Measurements from ENCODE around the gene SLC7A11. TPM values are rescaled to one million over a fixed set of nuclear protein-coding genes. Genes with fewer than 3 reads are reported as not detected.

Gene SLC7A11
- total and polyA plus RNA-seq, 12 donors: 0.03 to 6.5 (median 0.10) TPM; not detected in 1

- H3K27ac ChIP-seq: no peak overlapping the region
- H3K4me3 ChIP-seq: no peak overlapping the region
- no peak for DNase-seq
- no peaks in the 10 kb centered on the region for H3K36me3 ChIP-seq (replicated peaks in 1 of 2)
- TF ChIP-seq CTCF (IDR thresholded peaks at IDR 0.05) (no peak), POLR2A (IDR thresholded peaks at IDR 0.05) (no peak)
- no peaks in the 10 kb centered on the region for H3K27me3 ChIP-seq
- WGBS, 4 donors: 64 to 88% (median 80%) methylated on average over 2 of the region's 2 CpGs
- no peaks in the 10 kb centered on the region for H3K4me1 ChIP-seq (replicated peaks in 1 of 2)
- intact Hi-C loops (cut with DNase I): no loop called here
- H3K9me3 ChIP-seq (replicated peaks in 1 of 3): no peaks in the 10 kb centered on the region
Measured at GRCh38 chr4:138229160-138229559, 13.0 kb downstream of the SLC7A11 start.

GRCh38 chr4:138226351-138226750 lies 15.8 kb downstream of the SLC7A11 start:
- WGBS, 4 donors: 59 to 89% (median 79%) methylated on average over 3 of the region's 3 CpGs
- Histone ChIP-seq H3K4me1 (replicated peaks in 1 of 2) (no peaks in the 10 kb centered on the region), H3K27me3 (no peaks in the 10 kb centered on the region), H3K9me3 (replicated peaks in 1 of 3) (no peaks in the 10 kb centered on the region), H3K27ac (no peak overlapping the region), H3K36me3 (replicated peaks in 1 of 2) (no peaks in the 10 kb centered on the region), H3K4me3 (no peak overlapping the region)
- no peak for DNase-seq
- TF ChIP-seq POLR2A (IDR thresholded peaks at IDR 0.05): no peak
- no peak for TF ChIP-seq CTCF (IDR thresholded peaks at IDR 0.05)
- intact Hi-C loops (cut with DNase I): no loop called here

GRCh38 chr4:138225477-138225876 lies 16.7 kb downstream of the SLC7A11 start:
- no peak overlapping the region for H3K27ac ChIP-seq
- intact Hi-C loops (cut with DNase I): no loop called here
- H3K4me3 ChIP-seq: no peak overlapping the region
- 22 to 38% (median 32%) methylated on average over 1 of the region's 1 CpG for WGBS, 4 donors
- no peaks in the 10 kb centered on the region for H3K9me3 ChIP-seq (replicated peaks in 1 of 3)
- H3K36me3 ChIP-seq (replicated peaks in 1 of 2): no peaks in the 10 kb centered on the region
- H3K4me1 ChIP-seq (replicated peaks in 1 of 2): no peaks in the 10 kb centered on the region
- no peaks in the 10 kb centered on the region for H3K27me3 ChIP-seq
- TF ChIP-seq POLR2A (IDR thresholded peaks at IDR 0.05) (no peak), CTCF (IDR thresholded peaks at IDR 0.05) (no peak)
- DNase-seq: no peak

- intact Hi-C loops (cut with DNase I): no loop called here
- TF ChIP-seq POLR2A (IDR thresholded peaks at IDR 0.05) (no peak), CTCF (IDR thresholded peaks at IDR 0.05) (no peak)
- Histone ChIP-seq H3K27me3 (no peaks in the 10 kb centered on the region), H3K4me3 (no peak overlapping the region), H3K4me1 (replicated peaks in 1 of 2) (no peaks in the 10 kb centered on the region), H3K27ac (no peak overlapping the region), H3K36me3 (replicated peaks in 1 of 2) (no peaks in the 10 kb centered on the region), H3K9me3 (replicated peaks in 1 of 3) (no peaks in the 10 kb centered on the region)
- no peak for DNase-seq
Measured at GRCh38 chr4:138224614-138225013, 17.5 kb downstream of the SLC7A11 start.

Data from adrenal gland (tissue), 12 donors.